HepG2 (cell line): ENCODE data around the gene BEST2. TPM values are rescaled to one million over a fixed set of nuclear protein-coding genes. Genes with fewer than 3 reads are reported as not detected.
A peak's percentile ranks its signal among the peaks of the same experiment; 100 is the strongest.

Experiments used
- ATF7-NPFF ChIP-seq: sonication (generic); formaldehyde crosslinking; IDR thresholded peaks from 2 replicates; pipeline ENCODE4 v1.8.1; 2023; ENCODE audit warnings: mild to moderate bottlenecking, low read depth, missing genetic modification reagents, moderate library complexity
- CCAR2 ChIP-seq: fragments of 200-400 bp; formaldehyde crosslinking; optimal IDR thresholded peaks from 2 replicates; pipeline ENCODE3; 2018; ENCODE audit warnings: low read depth, mild to moderate bottlenecking, low read length, moderate library complexity
- ETS1 ChIP-seq: sonication (generic); formaldehyde crosslinking; IDR thresholded peaks from 2 replicates; pipeline ENCODE4 v1.4.0; 2020; ENCODE audit warnings: missing genetic modification reagents
- GATA4 ChIP-seq: sonication (generic); IDR thresholded peaks from 2 replicates; pipeline ENCODE4 v1.6.1; 2016; ENCODE audit warnings: antibody characterized with exemption, low read depth, borderline replicate concordance
- HDAC2 ChIP-seq: sonication (generic); formaldehyde crosslinking; IDR thresholded peaks from 2 replicates; pipeline ENCODE4 v1.4.0; 2020; ENCODE audit warnings: missing genetic modification reagents
- HHEX ChIP-seq: IDR thresholded peaks from 2 replicates; pipeline ENCODE4 v1.6.1; 2016; ENCODE audit warnings: control low read depth
- HIC2 ChIP-seq: sonication (generic); formaldehyde crosslinking; IDR thresholded peaks from 2 replicates; pipeline ENCODE4 v1.9.0; 2022; ENCODE audit warnings: low read depth, missing genetic modification reagents
- KDM4B ChIP-seq: sonication (generic); formaldehyde crosslinking; IDR thresholded peaks from 2 replicates; pipeline ENCODE4 v1.4.0; 2020; ENCODE audit warnings: missing genetic modification reagents
- LCORL ChIP-seq, 2 experiments: fragments of 450-650 bp in 1 of 2; sonication (generic) in 1 of 2; formaldehyde crosslinking in 1 of 2; IDR thresholded peaks; 2 replicates each; pipeline versions ENCODE4 v1.5.0 to v1.6.1; 2017 to 2020; ENCODE audit warnings: antibody characterized with exemption in 1 of 2, missing genetic modification reagents in 1 of 2
- NFATC3 ChIP-seq: sonication (generic); formaldehyde crosslinking; IDR thresholded peaks from 2 replicates; pipeline ENCODE4 v1.5.1; 2020; ENCODE audit warnings: mild to moderate bottlenecking, missing genetic modification reagents
- RAD21 ChIP-seq: fragments of 450-650 bp; formaldehyde crosslinking; IDR thresholded peaks from 2 replicates; pipeline ENCODE4 v1.5.0; 2020; ENCODE audit warnings: mild to moderate bottlenecking
- RFX1 ChIP-seq: fragments of 450-650 bp; IDR thresholded peaks from 2 replicates; pipeline ENCODE4 v1.6.1; 2017
- SRSF4 ChIP-seq: fragments of 200-400 bp; formaldehyde crosslinking; IDR thresholded peaks from one replicate; pipeline ENCODE4 v1.6.1; 2018; ENCODE audit warnings: mild to moderate bottlenecking, low read depth, low read length, moderate library complexity; ENCODE audit not compliant: poor library complexity, severe bottlenecking
- SSRP1 ChIP-seq: IDR thresholded peaks from 2 replicates; pipeline ENCODE4 v1.6.1; 2016; ENCODE audit warnings: control low read depth
- SUZ12 ChIP-seq: fragments of 150-350 bp; IDR thresholded peaks from 2 replicates; pipeline ENCODE4 v1.6.1; 2014; ENCODE audit warnings: low read depth, low read length
- ZBTB37 ChIP-seq: sonication (generic); formaldehyde crosslinking; IDR thresholded peaks from 2 replicates; pipeline ENCODE4 v1.4.0; 2020; ENCODE audit warnings: mild to moderate bottlenecking, missing genetic modification reagents
- ZFP91 ChIP-seq: sonication (generic); formaldehyde crosslinking; IDR thresholded peaks from 2 replicates; pipeline ENCODE4 v1.9.0; 2022; ENCODE audit warnings: missing genetic modification reagents, mild to moderate bottlenecking, borderline replicate concordance
- ZMYM2 ChIP-seq: sonication (generic); formaldehyde crosslinking; IDR thresholded peaks from 2 replicates; pipeline ENCODE4 v1.8.0; 2022; ENCODE audit warnings: mild to moderate bottlenecking, missing genetic modification reagents
- ZNF34 ChIP-seq: sonication (generic); formaldehyde crosslinking; IDR thresholded peaks from 2 replicates; pipeline ENCODE4 v1.4.0; 2020; ENCODE audit warnings: mild to moderate bottlenecking, missing genetic modification reagents, borderline replicate concordance
- ZNF343 ChIP-seq: sonication (generic); formaldehyde crosslinking; IDR thresholded peaks from 2 replicates; pipeline ENCODE4 v1.4.0; 2020; ENCODE audit warnings: mild to moderate bottlenecking, missing genetic modification reagents
- ZNF350 ChIP-seq: sonication (generic); formaldehyde crosslinking; IDR thresholded peaks from 2 replicates; pipeline ENCODE4 v1.4.0; 2020; ENCODE audit warnings: mild to moderate bottlenecking, low read depth, missing genetic modification reagents, borderline replicate concordance
- ZNF547 ChIP-seq: sonication (generic); formaldehyde crosslinking; IDR thresholded peaks from 2 replicates; pipeline ENCODE4 v1.5.1; 2020; ENCODE audit warnings: mild to moderate bottlenecking, missing genetic modification reagents
- ZNF557 ChIP-seq: sonication (generic); formaldehyde crosslinking; IDR thresholded peaks from 2 replicates; pipeline ENCODE4 v1.4.0; 2020; ENCODE audit warnings: missing genetic modification reagents
- ZNF746 ChIP-seq: sonication (generic); formaldehyde crosslinking; IDR thresholded peaks from 2 replicates; pipeline ENCODE4 v1.8.0; 2022; ENCODE audit warnings: mild to moderate bottlenecking, missing genetic modification reagents
- ZNF790 ChIP-seq: sonication (generic); formaldehyde crosslinking; IDR thresholded peaks from 2 replicates; pipeline ENCODE4 v1.8.0; 2022; ENCODE audit warnings: missing genetic modification reagents, mild to moderate bottlenecking, borderline replicate concordance
- polyA plus RNA-seq, 8 experiments: library from polyadenylated mRNA; depleted of rRNA in 3 of 8; stranded (reverse) in 7 of 8; unstranded in 1 of 8; fragments of >200 nt; fragmentation: Illumina TruSeq in 4 of 8; extraction: Trizol in 4 of 8; gene quantifications; 2 replicates each; pipeline versions ENCODE4 v1.2.1 to v1.2.3, GENCODE V29; 2011 to 2016; ENCODE audit warnings: low read depth in 4 of 8, missing spikeins in 1 of 8, mixed read lengths in 1 of 8; ENCODE audit not compliant: insufficient read depth in 1 of 8
- total RNA-seq, 5 experiments: library from RNA; depleted of rRNA; stranded (reverse); fragments of >200 nt; fragmentation: Illumina TruSeq; extraction: Trizol; gene quantifications; 2 replicates each; pipeline ENCODE4 v1.2.3, GENCODE V29; 2016; ENCODE audit warnings: low read depth in 1 of 5

BEST2 gene
- total and polyA plus RNA-seq, 2 of the 13 experiments (the other 11 are each of a cell fraction or from before 2014, with no cell fraction given), result not detected

GRCh38 chr19:12723641-12724426, 27.8 kb upstream of the BEST2 start, which contains the start of gene TNPO2 (continued):
- TF ChIP-seq HIC2 (CRISPR knock-in tag), result no peak
- TF ChIP-seq ZMYM2, result 0 out of 2 replicates have a peak, but pooled peaks have one; percentile 30
- TF ChIP-seq RAD21 (CRISPR knock-in tag), result 0 out of 2 replicates have a peak, but pooled peaks have one; percentile 13
- no peak for TF ChIP-seq ZBTB37
- TF ChIP-seq ZNF746 (CRISPR knock-in tag), result no peak
- TF ChIP-seq SSRP1 (CRISPR knock-in tag), result no peak
- no peak for TF ChIP-seq SRSF4
- TF ChIP-seq SUZ12, result peak; percentile 64
- TF ChIP-seq NFATC3 (CRISPR knock-in tag), result no peak
- TF ChIP-seq ZFP91 (CRISPR knock-in tag), result peak; percentile 50; the same call in 1 of the 2 replicates
- no peak; the same call in 1 of the 2 replicates for TF ChIP-seq LCORL (IDR thresholded peaks at IDR 0.05)
- TF ChIP-seq LCORL (CRISPR knock-in tag; IDR thresholded peaks at IDR 0.05), result peak; percentile 47; the same call in 1 of the 2 replicates
- TF ChIP-seq RFX1, result no peak
- TF ChIP-seq KDM4B (CRISPR knock-in tag), result no peak
- TF ChIP-seq ZNF34, result no peak
- TF ChIP-seq HDAC2 (CRISPR knock-in tag), result peak; percentile 67
- no peak; the same call in 1 of the 2 replicates for TF ChIP-seq ATF7-NPFF (CRISPR knock-in tag)
- no peak for TF ChIP-seq ETS1 (CRISPR knock-in tag)
- no peak for TF ChIP-seq CCAR2
- no peak; the same call in 1 of the 2 replicates for TF ChIP-seq ZNF350 (CRISPR knock-in tag)
- TF ChIP-seq GATA4, result no peak
- 0 out of 2 replicates have a peak, but pooled peaks have one; percentile 57 for TF ChIP-seq ZNF547 (CRISPR knock-in tag)
- no peak for TF ChIP-seq ZNF343 (CRISPR knock-in tag)
- TF ChIP-seq ZNF557 (CRISPR knock-in tag), result no peak
- no peak for TF ChIP-seq HHEX (CRISPR knock-in tag)
- no peak for TF ChIP-seq ZNF790 (CRISPR knock-in tag)
